HEK293T (cell line): ENCODE data around the gene NOD1.

Source experiments
- FOXM1 ChIP-seq: fragments of 450-650 bp; IDR thresholded peaks from 2 replicates; pipeline ENCODE4 v1.6.1; 2017; ENCODE audit warnings: mild to moderate bottlenecking, borderline replicate concordance
- HDGF ChIP-seq: fragments of 450-650 bp; IDR thresholded peaks from 2 replicates; pipeline ENCODE4 v1.6.1; 2017; ENCODE audit warnings: antibody characterized with exemption, borderline replicate concordance

DNA sequence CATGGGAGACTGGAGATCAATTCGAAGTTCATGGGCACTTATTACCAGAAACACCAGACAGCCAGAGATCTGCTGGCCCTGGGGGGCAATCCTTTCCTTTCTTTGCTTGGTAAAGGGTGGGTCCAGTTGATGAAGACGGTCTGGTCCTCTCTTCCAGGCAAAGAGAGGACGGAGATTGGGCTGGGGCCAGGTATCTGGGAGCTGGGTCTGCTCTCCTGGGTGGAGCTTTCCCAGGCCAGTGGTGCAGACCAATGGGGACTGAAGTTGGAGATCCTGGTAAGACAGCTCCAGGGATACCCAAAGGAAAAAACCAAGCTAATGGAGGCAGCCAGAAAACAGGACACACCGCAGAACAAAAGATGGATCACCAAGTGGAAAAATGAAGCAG is 18.3 kb downstream of the NOD1 start:
- TF ChIP-seq HDGF: no peak
- TF ChIP-seq FOXM1: no peak
